HG02571 (cell line): ENCODE measurements around the gene FMNL1.

Experiments used
- ATAC-seq: cut with Tn5 transposase; IDR thresholded peaks from one replicate; pipeline ENCODE4 v1.9.1; 2021; ENCODE audit warnings: mild to moderate bottlenecking, moderate library complexity; ENCODE audit not compliant: unreplicated experiment

FMNL1 gene

DNA sequence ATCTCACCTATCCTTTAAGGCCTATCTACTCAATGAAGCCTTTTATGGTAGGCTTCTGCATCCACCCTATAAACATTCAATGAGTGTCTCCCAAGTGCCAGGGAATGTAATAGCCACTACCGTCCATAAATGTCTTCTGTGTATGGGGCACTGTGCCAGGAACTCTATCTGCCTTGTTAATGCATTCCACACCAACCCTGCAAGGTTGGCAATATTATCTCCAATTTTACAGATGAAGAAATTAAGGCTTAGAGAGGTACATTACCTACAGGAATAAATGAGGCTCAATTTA, 75.1 kb downstream of the FMNL1 start:
- no peak for ATAC-seq
